Gastroesophageal sphincter (tissue), 4 donors: ENCODE measurements around the gene SCAANT1. TPM values are rescaled to one million over a fixed set of nuclear protein-coding genes. Genes with fewer than 3 reads are reported as not detected.

Source experiments
- ATAC-seq: fragments of 150-250 bp; one replicate; pipeline ENCODE4 v1.9.1; 2016; ENCODE audit warnings: mild to moderate bottlenecking, moderate library complexity
- H3K27ac ChIP-seq, 4 donors: fragments of 200-600 bp; sonication (generic) in 3 of 4; 1 replicate in 3 of 4; 2 replicates in 1 of 4; pipeline ENCODE4 v1.5.1; 2016 to 2019
- H3K27me3 ChIP-seq: fragments of 200-600 bp; sonication (generic); one replicate; pipeline ENCODE4 v1.5.1; 2019
- H3K36me3 ChIP-seq, 2 donors: fragments of 200-600 bp; sonication (generic); one replicate each; pipeline ENCODE4 v1.5.1; 2019; ENCODE audit warnings: control low read depth in 1 of 2
- H3K4me1 ChIP-seq, 3 donors: fragments of 200-600 bp; sonication (generic); 1 replicate in 2 of 3; 2 replicates in 1 of 3; pipeline ENCODE4 v1.5.1; 2016 to 2019; ENCODE audit warnings: control low read depth in 2 of 3
- H3K4me3 ChIP-seq, 2 donors: fragments of 200-600 bp; sonication (generic); one replicate each; pipeline ENCODE4 v1.5.1; 2019; ENCODE audit warnings: mild to moderate bottlenecking in 1 of 2, moderate library complexity in 1 of 2
- H3K9me3 ChIP-seq, 3 donors: fragments of 200-600 bp; sonication (generic); one replicate each; pipeline ENCODE4 v1.5.1; 2017 to 2019; ENCODE audit warnings: control low read depth in 2 of 3
- EP300 ChIP-seq: sonication (generic); formaldehyde crosslinking; IDR thresholded peaks from one replicate; pipeline ENCODE4 v1.6.1; 2017; ENCODE audit warnings: antibody characterized with exemption, mild to moderate bottlenecking
- POLR2A ChIP-seq, 2 donors: fragments of 450-650 bp; IDR thresholded peaks; one replicate each; pipeline ENCODE4 v1.6.1; 2017; ENCODE audit warnings: antibody characterized with exemption in 2 of 2, mild to moderate bottlenecking in 2 of 2, moderate library complexity in 1 of 2
- POLR2AphosphoS5 ChIP-seq: sonication (generic); formaldehyde crosslinking; IDR thresholded peaks from one replicate; pipeline ENCODE4 v1.6.1; 2017; ENCODE audit warnings: antibody characterized with exemption
- WGBS, 2 donors: methylation state at CpG; one replicate each; pipeline ENCODE4 v1.1.5; 2018; ENCODE audit warnings: low coverage in 1 of 2; 5-methylcytosine and 5-hydroxymethylcytosine counted together
- total RNA-seq, 4 donors: library from RNA; depleted of rRNA; stranded (reverse); fragments of >200 nt; gene quantifications; one replicate each; pipeline ENCODE4 v1.1.0, GENCODE V29; 2016
- TF ChIP-seq, protein P1 (sequence below), 4 experiments: fragments of 200-600 bp in 2 of 4; fragments of 450-650 bp in 2 of 4; sonication (generic) in 1 of 4; IDR thresholded peaks; one replicate each; pipeline ENCODE4 v1.5.1; 2017 to 2019; ENCODE audit warnings: antibody characterized with exemption in 4 of 4, mild to moderate bottlenecking in 2 of 4, moderate library complexity in 2 of 4

SCAANT1 gene
- total RNA-seq, 4 donors from 2014 or later, result not detected

DNA sequence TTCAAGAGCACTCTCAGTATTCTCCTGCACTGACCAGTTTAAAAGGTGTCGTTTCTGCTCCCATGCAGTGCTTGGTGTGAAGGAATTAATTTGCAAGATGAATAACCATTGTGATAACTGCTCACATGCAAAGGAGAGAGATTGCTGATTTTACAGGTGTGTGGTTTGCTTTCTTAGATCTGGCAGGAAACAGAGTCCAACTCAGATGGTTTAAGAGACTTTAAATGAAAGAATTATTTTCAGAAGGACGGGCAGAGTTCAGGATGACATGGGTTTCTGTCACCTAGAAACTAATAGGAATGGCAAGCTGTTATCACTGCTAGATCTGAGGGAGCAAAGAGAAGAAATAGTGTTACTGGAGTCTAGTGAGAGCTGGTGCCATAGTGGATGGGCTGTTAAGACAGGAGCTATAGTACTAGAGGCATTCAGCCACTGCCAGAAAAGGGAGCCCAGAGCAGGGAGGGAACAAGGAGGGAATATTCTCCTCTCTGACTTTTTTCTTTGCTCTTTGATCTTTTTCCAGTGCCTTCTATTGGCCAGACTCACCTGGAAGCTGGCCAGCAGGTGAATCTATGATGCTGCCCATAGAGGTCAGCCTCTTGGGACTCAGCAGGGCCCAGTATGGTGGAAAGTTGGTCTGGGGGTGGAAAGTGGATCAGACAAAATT is 33.7 kb downstream of the SCAANT1 start:
- ATAC-seq, result no peak
- TF ChIP-seq, protein P1, sequence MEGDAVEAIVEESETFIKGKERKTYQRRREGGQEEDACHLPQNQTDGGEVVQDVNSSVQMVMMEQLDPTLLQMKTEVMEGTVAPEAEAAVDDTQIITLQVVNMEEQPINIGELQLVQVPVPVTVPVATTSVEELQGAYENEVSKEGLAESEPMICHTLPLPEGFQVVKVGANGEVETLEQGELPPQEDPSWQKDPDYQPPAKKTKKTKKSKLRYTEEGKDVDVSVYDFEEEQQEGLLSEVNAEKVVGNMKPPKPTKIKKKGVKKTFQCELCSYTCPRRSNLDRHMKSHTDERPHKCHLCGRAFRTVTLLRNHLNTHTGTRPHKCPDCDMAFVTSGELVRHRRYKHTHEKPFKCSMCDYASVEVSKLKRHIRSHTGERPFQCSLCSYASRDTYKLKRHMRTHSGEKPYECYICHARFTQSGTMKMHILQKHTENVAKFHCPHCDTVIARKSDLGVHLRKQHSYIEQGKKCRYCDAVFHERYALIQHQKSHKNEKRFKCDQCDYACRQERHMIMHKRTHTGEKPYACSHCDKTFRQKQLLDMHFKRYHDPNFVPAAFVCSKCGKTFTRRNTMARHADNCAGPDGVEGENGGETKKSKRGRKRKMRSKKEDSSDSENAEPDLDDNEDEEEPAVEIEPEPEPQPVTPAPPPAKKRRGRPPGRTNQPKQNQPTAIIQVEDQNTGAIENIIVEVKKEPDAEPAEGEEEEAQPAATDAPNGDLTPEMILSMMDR (IDR thresholded peaks at IDR 0.05), result no peak
- TF ChIP-seq POLR2AphosphoS5 (no peak), EP300 (no peak), POLR2A (IDR thresholded peaks at IDR 0.05) (no peak)
- no peaks in the 10 kb centered on the region for H3K36me3 ChIP-seq
- H3K4me1 ChIP-seq, result peaks cover 2 to 41% (median 23%) of the 10 kb centered on the region in 3 donors
- 57 to 60% methylated on average over 1 to 2 of the region's 2 CpGs for WGBS, 2 donors
- no peak overlapping the region for H3K4me3 ChIP-seq
- H3K27ac ChIP-seq, result no peak overlapping the region
- no peaks in the 10 kb centered on the region for H3K9me3 ChIP-seq
- no peaks in the 10 kb centered on the region for H3K27me3 ChIP-seq

DNA sequence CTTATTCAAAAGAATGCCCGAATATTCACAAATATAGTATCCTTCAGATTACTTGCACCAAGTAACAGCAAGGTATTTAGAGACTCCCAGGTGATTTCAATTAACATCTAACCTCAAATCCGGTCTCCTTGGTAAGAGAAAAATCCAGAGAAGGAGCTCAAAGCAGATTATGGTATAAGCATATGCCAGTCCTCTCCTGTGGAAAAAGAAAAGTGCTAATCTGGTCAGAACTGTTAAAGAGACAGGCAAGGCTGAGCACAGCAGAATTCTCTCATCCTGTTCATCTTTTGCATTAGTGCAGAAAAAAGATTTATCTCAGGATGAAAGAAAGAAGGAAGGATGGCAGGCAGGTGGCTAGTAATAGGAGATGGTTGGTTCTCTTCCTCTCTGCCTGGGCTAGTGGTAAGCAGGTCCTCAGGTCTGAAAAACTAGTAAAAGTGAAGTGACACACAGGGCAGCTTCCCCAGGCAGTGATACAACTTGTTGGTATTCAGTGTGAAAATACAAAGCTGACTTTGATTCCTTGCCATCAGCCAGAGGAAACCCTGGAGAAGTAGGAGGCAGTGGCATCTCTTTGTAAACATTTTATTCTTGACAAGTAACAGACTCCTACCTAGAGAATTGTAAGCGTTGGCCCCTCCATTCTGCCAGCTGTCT is 34.3 kb downstream of the SCAANT1 start:
- Histone ChIP-seq H3K36me3 (no peaks in the 10 kb centered on the region), H3K4me3 (no peak overlapping the region), H3K9me3 (no peaks in the 10 kb centered on the region), H3K27ac (no peak overlapping the region), H3K27me3 (no peaks in the 10 kb centered on the region), H3K4me1 (peaks cover 2 to 41% (median 23%) of the 10 kb centered on the region in 3 donors)
- no peak for ATAC-seq
- WGBS, 2 donors, result 60 to 92% methylated on average over 2 to 3 of the region's 3 CpGs
- TF ChIP-seq EP300 (no peak), POLR2A (IDR thresholded peaks at IDR 0.05) (no peak)
- TF ChIP-seq, protein P1 (IDR thresholded peaks at IDR 0.05), result no peak

GRCh38 chr3:63876260-63876659 is 35.9 kb downstream of the SCAANT1 start:
- Histone ChIP-seq H3K36me3 (no peaks in the 10 kb centered on the region), H3K27ac (no peak overlapping the region), H3K27me3 (no peaks in the 10 kb centered on the region), H3K9me3 (no peaks in the 10 kb centered on the region), H3K4me3 (no peak overlapping the region), H3K4me1 (peaks cover 2 to 41% (median 23%) of the 10 kb centered on the region in 3 donors)
- TF ChIP-seq POLR2AphosphoS5 (no peak), EP300 (no peak)
- TF ChIP-seq, protein P1 (IDR thresholded peaks at IDR 0.05), result no peak
- ATAC-seq, result no peak
- 24 to 50% methylated on average over 3 of the region's 3 CpGs for WGBS, 2 donors

DNA sequence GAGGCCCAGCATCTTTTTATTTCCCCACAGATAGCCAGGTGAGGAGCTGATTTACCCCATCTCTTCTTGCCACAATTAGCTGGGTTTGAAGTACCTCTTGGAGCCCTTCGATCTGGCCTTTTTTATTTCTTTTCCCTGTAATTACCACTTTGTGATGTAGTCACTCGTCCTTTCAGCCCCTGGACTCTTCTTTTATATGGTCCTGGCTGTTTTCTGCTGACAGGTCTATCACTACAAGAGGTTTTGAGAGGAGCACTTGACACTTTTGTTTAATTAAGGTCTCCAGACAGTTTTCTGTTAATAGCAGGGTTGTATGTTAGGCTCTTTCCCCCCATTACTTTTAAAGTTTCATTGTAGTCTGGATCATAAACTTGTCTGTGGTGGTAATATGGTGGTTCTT is 36.7 kb downstream of the SCAANT1 start:
- no peak overlapping the region for H3K4me3 ChIP-seq
- H3K4me1 ChIP-seq, result peaks cover 2 to 41% (median 23%) of the 10 kb centered on the region in 3 donors
- no peaks in the 10 kb centered on the region for H3K9me3 ChIP-seq
- 90 to 93% methylated on average over 2 of the region's 2 CpGs for WGBS, 2 donors
- no peak for ATAC-seq
- TF ChIP-seq POLR2A (IDR thresholded peaks at IDR 0.05) (no peak), POLR2AphosphoS5 (no peak), EP300 (no peak)
- TF ChIP-seq, protein P1 (IDR thresholded peaks at IDR 0.05), result no peak
- H3K27ac ChIP-seq, result no peak overlapping the region
- H3K36me3 ChIP-seq, result no peaks in the 10 kb centered on the region
- no peaks in the 10 kb centered on the region for H3K27me3 ChIP-seq

- no peaks in the 10 kb centered on the region for H3K27me3 ChIP-seq
- H3K36me3 ChIP-seq, result no peaks in the 10 kb centered on the region
- peaks cover 2 to 43% (median 23%) of the 10 kb centered on the region in 3 donors for H3K4me1 ChIP-seq
- no peak overlapping the region for H3K4me3 ChIP-seq
- 75 to 88% methylated on average over 2 to 3 of the region's 3 CpGs for WGBS, 2 donors
- no peak overlapping the region for H3K27ac ChIP-seq
- H3K9me3 ChIP-seq, result no peaks in the 10 kb centered on the region
- TF ChIP-seq EP300, result no peak
- TF ChIP-seq, protein P1 (IDR thresholded peaks at IDR 0.05), result no peak
- no peak for TF ChIP-seq POLR2AphosphoS5
- no peak for TF ChIP-seq POLR2A (IDR thresholded peaks at IDR 0.05)
- ATAC-seq, result no peak
Measured at GRCh38 chr3:63874769-63875168, 37.4 kb downstream of the SCAANT1 start.
